Gastroesophageal sphincter (tissue), 4 donors: ENCODE results near the gene RBFOX2. TPM values are rescaled to one million over a fixed set of nuclear protein-coding genes. Genes with fewer than 3 reads are reported as not detected.
A peak's percentile ranks its signal among the peaks of the same experiment; 100 is the strongest.

Experiments used
- ATAC-seq: fragments of 150-250 bp; one replicate; pipeline ENCODE4 v1.9.1; 2016; ENCODE audit warnings: mild to moderate bottlenecking, moderate library complexity
- H3K27ac ChIP-seq, 4 donors: fragments of 200-600 bp; sonication (generic) in 3 of 4; 1 replicate in 3 of 4; 2 replicates in 1 of 4; pipeline ENCODE4 v1.5.1; 2016 to 2019
- H3K27me3 ChIP-seq: fragments of 200-600 bp; sonication (generic); one replicate; pipeline ENCODE4 v1.5.1; 2019
- H3K36me3 ChIP-seq, 2 donors: fragments of 200-600 bp; sonication (generic); one replicate each; pipeline ENCODE4 v1.5.1; 2019; ENCODE audit warnings: control low read depth in 1 of 2
- H3K4me1 ChIP-seq, 3 donors: fragments of 200-600 bp; sonication (generic); 1 replicate in 2 of 3; 2 replicates in 1 of 3; pipeline ENCODE4 v1.5.1; 2016 to 2019; ENCODE audit warnings: control low read depth in 2 of 3
- H3K4me3 ChIP-seq, 2 donors: fragments of 200-600 bp; sonication (generic); one replicate each; pipeline ENCODE4 v1.5.1; 2019; ENCODE audit warnings: mild to moderate bottlenecking in 1 of 2, moderate library complexity in 1 of 2
- H3K9me3 ChIP-seq, 3 donors: fragments of 200-600 bp; sonication (generic); one replicate each; pipeline ENCODE4 v1.5.1; 2017 to 2019; ENCODE audit warnings: control low read depth in 2 of 3
- CTCF ChIP-seq, 4 experiments: fragments of 200-600 bp in 2 of 4; fragments of 450-650 bp in 2 of 4; sonication (generic) in 1 of 4; IDR thresholded peaks; one replicate each; pipeline ENCODE4 v1.5.1; 2017 to 2019; ENCODE audit warnings: antibody characterized with exemption in 4 of 4, mild to moderate bottlenecking in 2 of 4, moderate library complexity in 2 of 4
- EP300 ChIP-seq: sonication (generic); formaldehyde crosslinking; IDR thresholded peaks from one replicate; pipeline ENCODE4 v1.6.1; 2017; ENCODE audit warnings: antibody characterized with exemption, mild to moderate bottlenecking
- POLR2A ChIP-seq, 2 donors: fragments of 450-650 bp; IDR thresholded peaks; one replicate each; pipeline ENCODE4 v1.6.1; 2017; ENCODE audit warnings: antibody characterized with exemption in 2 of 2, mild to moderate bottlenecking in 2 of 2, moderate library complexity in 1 of 2
- POLR2AphosphoS5 ChIP-seq: sonication (generic); formaldehyde crosslinking; IDR thresholded peaks from one replicate; pipeline ENCODE4 v1.6.1; 2017; ENCODE audit warnings: antibody characterized with exemption
- WGBS, 2 donors: methylation state at CpG; one replicate each; pipeline ENCODE4 v1.1.5; 2018; ENCODE audit warnings: low coverage in 1 of 2; 5-methylcytosine and 5-hydroxymethylcytosine counted together
- total RNA-seq, 4 donors: library from RNA; depleted of rRNA; stranded (reverse); fragments of >200 nt; gene quantifications; one replicate each; pipeline ENCODE4 v1.1.0, GENCODE V29; 2016

RBFOX2 gene
- total RNA-seq, 4 donors from 2014 or later = 120 to 197 (median 169) TPM

GRCh38 chr22:35743326-35743860, 285.2 kb downstream of the RBFOX2 start:
- peaks cover 0 to 72% of the 10 kb centered on the region in 2 donors for H3K36me3 ChIP-seq
- WGBS, 2 donors = 35 to 49% methylated on average over 6 of the region's 6 CpGs
- H3K4me3 ChIP-seq = no peak overlapping the region
- peak overlapping the region in 2 of 4 donors; percentile 9 to 46 for H3K27ac ChIP-seq
- peaks cover 0 to 69% (median 11%) of the 10 kb centered on the region in 3 donors for H3K4me1 ChIP-seq
- no peaks in the 10 kb centered on the region for H3K27me3 ChIP-seq
- no peaks in the 10 kb centered on the region for H3K9me3 ChIP-seq
- TF ChIP-seq POLR2A (IDR thresholded peaks at IDR 0.05) (no peak), CTCF (IDR thresholded peaks at IDR 0.05) (no peak), EP300 (no peak), POLR2AphosphoS5 (no peak)
- no peak for ATAC-seq

- Histone ChIP-seq H3K36me3 (peaks cover 0 to 81% of the 10 kb centered on the region in 2 donors), H3K4me1 (peaks cover 0 to 60% (median 7%) of the 10 kb centered on the region in 3 donors), H3K27ac (peak overlapping the region in 2 of 4 donors; percentile 26 to 46), H3K9me3 (no peaks in the 10 kb centered on the region), H3K27me3 (no peaks in the 10 kb centered on the region), H3K4me3 (no peak overlapping the region)
- peak; percentile 42 for ATAC-seq
- TF ChIP-seq POLR2AphosphoS5 (no peak), CTCF (IDR thresholded peaks at IDR 0.05) (no peak), EP300 (no peak), POLR2A (IDR thresholded peaks at IDR 0.05) (no peak)
- WGBS, 2 donors = 72 to 89% methylated on average over 3 to 7 of the region's 9 CpGs
These were observed 286.1 kb downstream of the RBFOX2 start for GRCh38 chr22:35742342-35743100.

- Histone ChIP-seq H3K36me3 (peaks cover 0 to 76% of the 10 kb centered on the region in 2 donors), H3K9me3 (no peaks in the 10 kb centered on the region), H3K27me3 (no peaks in the 10 kb centered on the region), H3K27ac (peak overlapping the region in 1 of 4 donors; percentile 3), H3K4me3 (no peak overlapping the region), H3K4me1 (peaks cover 0 to 42% (median 0%) of the 10 kb centered on the region in 3 donors)
- 100% methylated on average over 1 of the region's 1 CpG; no CpG with 5 or more reads in 1 of the 2 donors for WGBS, 2 donors
- TF ChIP-seq POLR2A (IDR thresholded peaks at IDR 0.05) (no peak), CTCF (IDR thresholded peaks at IDR 0.05) (no peak), POLR2AphosphoS5 (no peak), EP300 (no peak)
- no peak for ATAC-seq
These were observed 288.0 kb downstream of the RBFOX2 start for GRCh38 chr22:35740616-35741015.

GRCh38 chr22:35739931-35740380, 288.7 kb downstream of the RBFOX2 start:
- Histone ChIP-seq H3K27me3 (no peaks in the 10 kb centered on the region), H3K9me3 (no peaks in the 10 kb centered on the region), H3K27ac (no peak overlapping the region), H3K4me3 (no peak overlapping the region), H3K36me3 (peaks cover 0 to 70% of the 10 kb centered on the region in 2 donors), H3K4me1 (peaks cover 0 to 42% (median 0%) of the 10 kb centered on the region in 3 donors)
- TF ChIP-seq POLR2A (IDR thresholded peaks at IDR 0.05) = no peak
- TF ChIP-seq EP300 = no peak
- no peak for TF ChIP-seq CTCF (IDR thresholded peaks at IDR 0.05)
- TF ChIP-seq POLR2AphosphoS5 = no peak
- ATAC-seq = no peak
- WGBS, 2 donors = 51 to 69% methylated on average over 3 of the region's 3 CpGs
